GM08714 (cell line): ENCODE measurements around the gene MS4A10.

Experiments
- H3K4me3 ChIP-seq: fragments of 200-500 bp; sonication (Bioruptor generic); 2 replicates; pipeline ENCODE4 v1.5.1; 2014; ENCODE audit warnings: mild to moderate bottlenecking, low read length, inconsistent platforms
- ZNF274 ChIP-seq: IDR thresholded peaks from 2 replicates; pipeline ENCODE4 v1.6.1; 2012; ENCODE audit warnings: mild to moderate bottlenecking, low read depth, low read length

MS4A10 gene

DNA sequence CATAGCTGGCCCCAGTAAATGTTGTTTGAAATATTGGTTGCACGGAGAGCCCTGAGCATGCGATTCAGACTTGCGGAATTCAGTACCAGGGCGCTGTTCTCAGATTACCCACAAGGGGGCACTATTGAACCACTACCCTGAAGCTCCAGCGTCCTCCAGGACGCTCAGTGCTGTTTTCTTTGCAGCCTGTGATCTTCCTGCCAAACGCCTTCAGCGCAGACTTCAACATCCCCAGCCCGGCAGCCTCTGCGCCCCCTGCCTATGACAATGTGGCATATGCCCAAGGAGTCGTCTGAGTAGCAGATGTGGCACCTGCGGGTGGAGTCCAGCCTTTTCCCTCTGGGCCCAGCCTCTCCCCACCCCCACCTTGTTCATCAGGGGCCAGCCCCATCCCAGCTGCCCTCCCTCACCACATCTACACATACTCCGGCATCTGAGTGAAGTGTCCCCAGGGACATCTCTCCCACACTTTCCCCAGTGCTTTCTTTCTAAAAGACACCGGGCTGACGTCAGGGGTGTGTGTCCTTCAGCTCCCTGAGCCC lies 9.6 kb upstream of the MS4A10 start:
- no peak overlapping the region for H3K4me3 ChIP-seq
- no peak for TF ChIP-seq ZNF274

DNA sequence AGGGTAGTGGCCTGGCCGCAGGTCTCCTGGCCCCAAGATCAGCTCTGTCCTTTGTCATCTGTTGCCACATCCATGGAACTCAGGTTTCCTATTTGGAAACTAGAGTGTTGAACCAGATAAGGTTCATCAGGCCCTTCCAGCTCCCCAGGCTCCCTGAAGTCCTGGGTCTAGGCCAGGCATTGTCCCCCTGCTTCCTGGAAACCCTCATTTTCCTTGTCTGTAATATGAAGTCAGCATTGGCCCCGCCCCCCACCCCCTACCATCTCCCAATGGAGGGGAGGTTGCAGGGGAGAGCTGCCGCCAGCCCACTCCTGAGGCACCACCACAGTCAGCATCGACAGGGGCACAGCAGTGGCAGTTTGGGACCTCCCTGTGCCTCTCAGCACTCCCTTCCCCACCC lies 9.0 kb upstream of the MS4A10 start:
- H3K4me3 ChIP-seq, result no peak overlapping the region
- no peak for TF ChIP-seq ZNF274

DNA sequence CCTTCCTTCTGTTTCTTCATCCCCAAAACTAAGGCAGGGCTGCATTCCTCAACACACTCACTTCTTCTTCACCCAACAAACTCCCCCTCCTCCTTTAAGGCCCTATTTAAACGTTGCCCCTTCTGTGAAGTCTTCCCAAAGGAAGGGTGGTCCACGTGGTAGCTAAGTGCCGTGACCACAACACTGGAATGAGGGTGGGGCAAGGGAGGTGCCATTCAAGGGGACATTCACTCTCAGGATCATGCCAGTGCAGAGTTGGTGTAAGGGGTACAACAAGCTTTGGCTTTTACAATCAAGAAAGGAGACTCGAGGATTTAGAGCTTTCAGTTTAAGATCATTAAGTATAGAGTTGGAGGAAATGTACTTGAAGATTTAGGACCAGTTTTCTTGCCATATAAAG lies 8.0 kb upstream of the MS4A10 start:
- no peak overlapping the region for H3K4me3 ChIP-seq
- TF ChIP-seq ZNF274, result no peak

GRCh38 chr11:60777572-60777971 lies 7.6 kb upstream of the MS4A10 start:
- H3K4me3 ChIP-seq, result no peak overlapping the region
- no peak for TF ChIP-seq ZNF274

DNA sequence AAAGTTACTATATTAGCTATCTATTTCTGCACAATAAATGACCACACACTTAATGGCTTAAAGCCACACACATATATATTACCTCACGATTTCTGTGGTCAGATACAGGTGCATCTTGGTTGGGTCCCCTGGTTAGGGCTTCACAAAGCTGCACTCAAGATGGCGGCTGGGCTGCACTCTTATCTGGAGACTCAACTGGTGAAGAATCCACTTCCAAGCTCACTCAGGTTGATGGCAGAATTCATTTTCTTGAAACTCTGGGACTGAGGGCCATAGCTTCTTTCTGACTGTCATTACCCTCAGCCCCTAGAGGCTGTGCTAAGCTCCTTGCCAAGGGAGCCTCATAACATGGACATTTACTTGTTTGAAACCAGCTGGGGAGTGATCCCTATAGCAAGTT lies 5.1 kb upstream of the MS4A10 start:
- TF ChIP-seq ZNF274, result no peak
- no peak overlapping the region for H3K4me3 ChIP-seq

- no peak for TF ChIP-seq ZNF274
- H3K4me3 ChIP-seq, result no peak overlapping the region
Observed at GRCh38 chr11:60780774-60781173, 4.4 kb upstream of the MS4A10 start.

- TF ChIP-seq ZNF274, result no peak
- no peak overlapping the region for H3K4me3 ChIP-seq
Observed at GRCh38 chr11:60781286-60781980, 3.7 kb upstream of the MS4A10 start.

- no peak overlapping the region for H3K4me3 ChIP-seq
- no peak for TF ChIP-seq ZNF274
Observed at GRCh38 chr11:60781981-60782316, 3.2 kb upstream of the MS4A10 start.

DNA sequence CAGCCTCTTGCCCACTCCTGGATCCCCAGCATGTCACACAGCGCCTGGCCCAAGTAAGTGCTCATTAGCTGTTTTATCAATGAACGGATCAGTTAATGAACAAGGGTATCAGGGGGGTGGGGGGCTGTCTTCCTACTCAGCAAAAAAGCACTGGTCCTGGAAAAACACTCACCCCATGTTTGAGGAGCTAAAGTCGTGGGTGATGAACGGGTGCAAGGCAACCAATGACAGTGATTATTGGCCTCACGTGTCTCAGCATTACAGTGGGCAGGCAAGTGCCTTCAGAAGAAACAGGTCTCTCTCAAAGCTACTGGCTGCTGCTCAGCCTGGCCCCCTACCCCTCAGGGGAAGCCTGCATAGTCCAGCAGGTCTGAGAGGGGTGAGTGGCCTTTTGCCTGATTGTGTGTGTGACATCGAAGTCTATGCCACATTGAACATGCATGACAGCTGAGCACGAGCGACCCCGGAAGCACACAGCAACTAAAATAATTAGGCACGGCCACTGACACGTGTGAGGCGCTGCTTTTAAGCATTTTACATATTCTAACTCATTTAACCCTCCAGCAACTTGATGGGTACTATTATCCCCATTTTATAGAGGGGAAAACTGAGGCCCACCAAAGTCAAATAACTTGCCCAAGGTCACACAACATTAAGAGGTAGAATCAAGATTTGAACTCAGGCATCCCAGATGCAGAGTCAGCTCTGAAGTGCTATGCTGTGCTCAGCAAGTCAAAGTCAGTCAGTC lies 2.6 kb upstream of the MS4A10 start:
- H3K4me3 ChIP-seq, result no peak overlapping the region
- TF ChIP-seq ZNF274, result no peak

DNA sequence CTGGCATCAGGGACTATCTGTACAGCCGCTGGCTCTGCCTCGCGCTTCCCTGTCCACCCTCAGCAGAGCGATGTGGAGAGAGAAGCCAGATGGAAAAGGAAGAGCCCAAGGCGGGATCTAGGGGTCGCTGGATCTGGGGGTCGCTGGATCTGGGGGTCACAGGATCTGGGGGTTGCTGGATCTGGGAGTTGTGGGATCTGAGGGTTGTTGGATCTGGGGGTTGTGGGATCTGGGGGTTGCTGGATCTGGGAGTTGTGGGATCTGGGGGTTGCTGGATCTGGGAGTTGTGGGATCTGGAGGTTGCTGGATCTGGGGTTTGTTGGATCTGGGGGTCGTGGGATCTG lies 2.0 kb upstream of the MS4A10 start:
- TF ChIP-seq ZNF274, result no peak
- no peak overlapping the region for H3K4me3 ChIP-seq

DNA sequence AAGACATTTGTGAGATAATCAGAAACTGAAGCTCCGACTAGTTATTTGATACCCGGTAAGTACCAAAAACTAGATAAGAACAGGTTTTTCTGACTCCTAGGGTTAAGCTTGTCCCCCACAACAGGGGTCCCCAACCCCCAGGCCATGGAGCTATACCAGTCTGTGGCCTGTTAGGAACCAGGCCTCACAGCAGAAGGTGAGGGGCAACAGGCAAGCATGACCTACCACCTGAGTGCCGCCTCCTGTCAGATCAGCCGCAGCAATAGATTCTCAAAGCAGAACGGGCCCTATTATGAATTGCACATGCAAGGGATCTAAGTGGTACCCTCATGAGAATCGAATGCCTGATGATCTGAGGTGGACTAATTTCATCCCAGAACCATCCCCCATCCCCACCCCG lies 1.2 kb upstream of the MS4A10 start:
- no peak overlapping the region for H3K4me3 ChIP-seq
- no peak for TF ChIP-seq ZNF274

GRCh38 chr11:60785806-60786361 lies 751 bp downstream of the MS4A10 start:
- H3K4me3 ChIP-seq, result no peak overlapping the region
- no peak for TF ChIP-seq ZNF274

GRCh38 chr11:60786811-60787567 lies 1.9 kb downstream of the MS4A10 start:
- TF ChIP-seq ZNF274, result no peak
- no peak overlapping the region for H3K4me3 ChIP-seq

- TF ChIP-seq ZNF274, result no peak
- H3K4me3 ChIP-seq, result no peak overlapping the region
Observed at GRCh38 chr11:60788401-60789125, 3.4 kb downstream of the MS4A10 start.
